DMS153 treated with DMSO at 0.1 percent for 48 hours (cell line): ENCODE results near the gene KDM4C.

ENCODE experiments used
- DNase-seq: peaks from one replicate; lab custom pipeline; 2025; ENCODE audit not compliant: unreplicated experiment; lab: John Stamatoyannopoulos, UW

KDM4C gene

DNA sequence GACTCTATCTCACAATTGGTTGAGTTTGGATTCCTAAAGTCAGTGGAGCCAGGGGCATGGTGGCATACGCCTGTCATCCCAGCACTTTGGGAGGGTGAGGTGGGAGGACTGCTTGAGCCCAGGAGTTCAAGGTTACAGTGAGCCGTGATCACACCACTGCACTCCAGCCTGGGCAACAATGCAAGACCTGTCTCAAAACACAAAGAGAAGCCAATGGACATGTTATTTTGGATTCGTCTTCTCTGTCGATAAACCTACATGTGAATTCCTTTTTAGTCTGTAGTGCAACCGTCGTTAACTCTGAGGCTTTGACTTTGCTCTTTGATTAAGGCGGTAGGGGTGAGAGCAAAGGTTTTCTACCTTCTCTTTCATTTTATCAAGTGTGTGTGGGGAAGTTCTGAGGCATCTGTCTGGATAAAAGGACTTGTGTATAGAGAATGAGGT, 142.7 kb downstream of the KDM4C start:
- DNase-seq: no peak

DNA sequence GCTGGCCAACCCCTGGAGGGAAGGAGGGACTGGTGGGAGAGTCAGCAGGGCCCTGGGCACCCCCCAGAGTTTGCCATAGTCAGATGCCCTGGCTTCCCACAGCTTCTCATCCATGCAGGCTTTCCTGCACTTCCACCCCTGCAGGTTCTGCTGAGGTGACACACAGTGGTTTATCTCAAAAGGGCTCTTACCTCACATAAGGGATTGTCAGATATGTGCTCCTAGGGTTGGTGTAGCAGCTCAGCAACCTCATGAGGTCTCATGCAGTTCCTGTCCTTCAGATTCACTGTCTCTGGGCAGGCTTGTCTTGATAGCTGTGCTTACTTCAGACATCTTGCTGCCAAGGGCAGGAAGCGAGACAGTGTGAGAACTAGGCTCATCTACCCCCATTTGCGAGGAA, 143.4 kb downstream of the KDM4C start:
- no peak for DNase-seq

DNA sequence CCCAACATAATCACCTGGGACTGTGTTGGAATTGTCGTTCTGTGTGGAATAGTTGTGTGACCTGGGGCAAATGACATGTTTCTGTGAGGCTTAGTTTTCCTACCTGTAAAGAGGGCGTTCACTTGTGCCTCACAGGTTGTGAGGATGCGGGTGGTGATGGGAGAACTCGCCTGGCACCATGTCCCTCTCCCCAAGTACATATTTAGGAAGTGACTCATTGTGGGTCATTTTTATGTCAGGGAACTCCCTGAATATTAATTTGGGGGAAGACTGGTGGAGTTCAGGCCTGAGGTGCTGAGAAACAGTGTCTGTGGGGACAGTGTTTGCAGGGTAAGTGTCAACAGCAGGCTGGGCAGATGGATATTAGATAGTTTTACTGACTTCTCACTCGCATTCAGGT, 144.7 kb downstream of the KDM4C start:
- no peak for DNase-seq

DNA sequence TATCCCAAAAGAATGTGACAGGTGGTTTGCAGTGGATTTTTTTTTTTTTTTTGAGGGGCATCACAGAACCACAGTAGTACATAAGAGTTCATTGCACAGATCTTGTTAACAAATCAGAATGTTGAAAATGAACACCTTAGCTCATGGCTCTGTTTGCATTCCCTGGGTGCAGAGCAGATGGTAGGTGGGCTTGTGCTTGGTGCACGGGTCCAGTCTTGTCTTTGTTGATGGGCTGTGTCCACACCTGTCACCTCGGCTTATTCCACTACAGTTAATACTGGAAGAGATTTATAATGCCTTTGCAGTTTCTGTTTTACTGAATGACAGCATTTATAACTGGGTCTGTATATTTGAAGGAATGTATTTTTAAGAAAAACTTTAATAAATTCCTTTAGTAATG, 146.6 kb downstream of the KDM4C start:
- DNase-seq: no peak

DNA sequence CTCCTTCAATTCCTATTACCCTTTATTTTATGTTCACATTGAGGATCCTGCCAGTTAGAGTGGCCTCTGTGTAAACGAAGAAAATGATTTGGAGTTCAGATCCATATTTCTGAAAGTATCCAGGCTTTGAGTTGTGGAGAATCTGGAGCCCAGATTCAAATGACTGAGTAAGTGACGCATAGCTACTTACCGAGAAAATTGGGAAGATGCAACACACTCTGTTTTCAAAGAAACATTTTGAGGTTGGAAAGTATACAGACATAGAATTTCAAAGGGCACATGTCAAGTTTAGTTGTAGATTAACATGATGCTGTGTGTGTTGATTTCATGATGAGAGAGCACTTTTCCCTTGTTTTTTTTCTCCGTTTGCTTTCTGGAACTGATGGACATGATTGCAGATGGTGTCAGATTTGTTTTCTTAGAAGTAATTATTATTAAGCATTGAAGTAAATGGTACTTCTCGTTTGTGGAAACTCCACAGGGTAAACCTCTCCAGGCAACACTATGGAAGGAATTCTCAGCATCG, 148.1 kb downstream of the KDM4C start:
- DNase-seq: no peak

DNA sequence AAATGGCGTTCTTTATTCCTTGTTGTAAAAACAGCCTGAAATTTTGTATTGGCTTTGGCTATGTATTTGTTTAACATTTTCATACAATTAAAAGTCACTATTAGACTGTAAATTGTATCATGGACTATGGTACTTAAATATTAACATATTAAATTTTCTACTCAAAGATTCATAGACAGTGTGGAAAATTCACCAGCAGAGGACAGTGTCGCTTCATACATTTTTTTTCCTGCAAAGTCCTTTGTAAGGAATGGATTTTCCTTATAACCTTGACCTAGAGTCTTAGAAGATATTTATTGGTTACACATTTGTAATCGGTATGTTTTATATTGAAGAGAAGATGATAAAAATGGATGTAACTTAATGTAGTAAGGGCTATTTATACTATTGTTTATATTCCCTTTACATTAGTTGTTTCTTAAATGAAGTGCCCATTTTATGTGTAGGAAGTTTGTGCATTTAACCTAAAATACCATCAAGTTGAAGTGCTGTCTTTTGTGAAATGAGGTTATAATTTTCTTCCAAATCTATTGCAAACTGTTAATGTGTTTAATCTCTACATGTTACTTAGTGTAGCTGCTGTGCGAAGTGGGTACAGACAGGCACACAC, 150.1 kb downstream of the KDM4C start:
- peak; percentile 27 for DNase-seq

DNA sequence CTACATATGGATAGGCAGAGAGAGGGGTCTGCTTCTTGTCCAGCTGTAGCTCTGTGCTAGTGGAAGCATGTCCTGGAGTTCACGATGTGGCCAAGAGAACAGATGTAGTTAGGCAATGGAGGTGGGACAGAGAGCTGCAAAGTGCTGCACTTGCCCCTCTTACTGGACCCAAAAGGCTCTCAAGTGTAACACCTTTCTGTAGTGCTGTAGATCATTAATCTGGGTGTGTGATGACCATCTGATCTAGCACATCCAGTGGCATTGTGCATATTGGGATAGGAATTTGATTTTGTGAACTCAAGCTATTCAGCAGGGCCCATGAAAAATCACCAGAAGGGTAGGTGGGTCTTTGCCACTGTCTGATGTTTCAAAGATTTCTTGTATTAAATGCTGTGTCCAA, 151.4 kb downstream of the KDM4C start:
- DNase-seq: no peak

DNA sequence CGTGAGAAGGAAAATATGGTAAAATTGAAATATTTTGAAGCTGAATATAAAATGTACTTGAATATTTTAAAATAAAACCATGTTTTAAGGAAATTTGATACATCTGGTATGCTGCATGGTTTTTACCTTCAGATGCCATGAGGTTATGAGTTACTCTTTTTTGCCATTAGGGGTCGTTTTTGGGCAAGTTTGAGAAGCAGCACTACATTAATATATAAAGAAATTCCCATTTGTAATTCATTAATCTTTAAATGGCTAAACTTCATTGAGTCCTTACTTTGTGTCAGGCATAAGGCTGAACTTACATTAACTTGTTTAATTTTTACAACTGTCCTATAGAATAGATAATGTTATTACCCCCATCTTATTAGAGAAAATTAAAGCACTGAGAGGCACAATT, 152.3 kb downstream of the KDM4C start:
- no peak for DNase-seq

DNA sequence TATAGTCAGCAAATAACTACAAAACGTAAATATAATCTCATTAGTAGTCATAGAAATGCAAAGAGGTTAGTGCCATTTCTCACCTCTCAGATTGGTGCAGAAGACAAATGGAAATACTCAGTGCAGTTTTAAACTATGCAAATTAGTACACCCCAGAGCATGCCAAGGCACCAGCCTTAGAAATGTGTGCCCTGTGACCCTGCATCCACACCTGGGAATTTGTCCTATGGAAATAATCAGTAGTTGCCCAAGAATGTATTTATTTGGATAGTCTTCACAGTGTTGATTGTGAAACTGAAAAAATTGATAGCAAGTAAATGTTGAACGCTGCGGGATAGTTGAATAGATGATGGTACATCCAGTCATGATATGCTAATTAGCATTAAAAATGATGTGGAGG, 152.7 kb downstream of the KDM4C start:
- no peak for DNase-seq

DNA sequence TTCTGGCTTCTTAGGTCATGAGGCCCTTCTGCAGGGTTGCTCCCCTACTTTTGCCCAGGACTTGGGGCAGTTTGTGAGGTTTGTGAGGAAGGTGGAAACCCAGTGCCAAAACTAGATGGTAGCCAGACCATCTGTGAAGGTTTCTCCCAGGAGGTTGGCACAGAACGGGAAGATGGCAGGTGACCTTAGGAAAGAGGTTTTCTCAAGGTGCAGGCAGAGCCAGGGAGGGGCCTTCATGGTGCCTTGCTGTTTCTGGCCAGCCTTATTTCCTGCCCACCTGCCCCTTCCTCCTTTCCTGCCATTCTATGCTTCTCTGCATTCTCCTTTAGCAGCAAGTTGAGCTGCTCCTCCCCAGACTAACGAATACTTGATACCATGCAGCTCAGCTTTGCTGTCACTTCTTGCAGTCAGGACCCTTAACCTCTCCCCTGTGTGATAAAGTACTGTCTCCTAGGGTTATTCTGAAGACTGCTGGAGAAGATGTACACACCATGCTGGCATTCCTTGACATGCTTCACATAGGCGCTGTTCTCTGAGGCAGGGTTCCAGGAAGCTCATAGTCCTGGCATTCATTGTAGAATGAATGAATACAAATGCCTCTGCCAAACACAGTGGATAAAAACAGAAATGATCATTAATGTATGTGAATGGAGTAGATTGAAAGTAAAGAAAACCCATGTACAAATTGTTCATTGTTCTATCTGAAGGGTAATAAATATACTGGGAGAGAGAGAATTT, 154.3 kb downstream of the KDM4C start:
- no peak for DNase-seq

DNA sequence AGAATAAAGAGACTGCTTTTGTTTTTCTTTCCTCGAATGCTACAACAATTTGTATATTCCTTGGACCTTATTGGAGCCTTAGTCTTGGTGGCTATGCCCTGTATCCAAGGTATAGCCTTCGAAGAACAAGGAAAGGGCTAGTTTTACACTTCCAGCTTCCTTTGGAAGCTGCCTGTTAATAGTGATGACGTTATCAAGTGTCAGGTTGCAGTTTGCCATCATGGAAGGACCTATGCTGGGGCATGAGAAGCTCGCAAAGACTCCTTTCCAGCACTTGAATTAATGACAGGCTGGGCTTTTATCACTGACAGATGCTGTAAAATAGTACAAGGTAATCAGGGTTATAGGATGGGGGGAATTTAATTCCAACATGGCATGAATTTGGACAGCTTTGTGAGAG, 157.9 kb downstream of the KDM4C start:
- no peak for DNase-seq

DNA sequence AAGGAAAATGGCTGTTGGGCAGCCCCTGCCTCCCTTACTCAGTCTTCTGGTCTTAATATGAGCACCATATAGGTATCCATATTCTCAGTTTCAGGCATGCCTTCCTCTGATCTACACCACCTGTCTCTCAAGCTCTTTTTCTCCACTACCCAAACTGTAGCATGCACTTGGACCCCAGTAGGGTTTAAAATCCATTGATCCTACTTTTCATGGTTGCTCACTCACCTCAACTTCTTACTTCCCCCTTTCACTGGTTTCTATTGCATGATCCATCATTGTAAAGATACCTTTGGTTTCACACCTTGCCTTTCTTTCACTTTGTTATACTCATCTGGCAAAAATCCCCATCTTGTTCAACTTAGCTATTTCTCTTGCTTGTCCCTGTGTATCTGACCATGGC, 159.4 kb downstream of the KDM4C start:
- no peak for DNase-seq

DNA sequence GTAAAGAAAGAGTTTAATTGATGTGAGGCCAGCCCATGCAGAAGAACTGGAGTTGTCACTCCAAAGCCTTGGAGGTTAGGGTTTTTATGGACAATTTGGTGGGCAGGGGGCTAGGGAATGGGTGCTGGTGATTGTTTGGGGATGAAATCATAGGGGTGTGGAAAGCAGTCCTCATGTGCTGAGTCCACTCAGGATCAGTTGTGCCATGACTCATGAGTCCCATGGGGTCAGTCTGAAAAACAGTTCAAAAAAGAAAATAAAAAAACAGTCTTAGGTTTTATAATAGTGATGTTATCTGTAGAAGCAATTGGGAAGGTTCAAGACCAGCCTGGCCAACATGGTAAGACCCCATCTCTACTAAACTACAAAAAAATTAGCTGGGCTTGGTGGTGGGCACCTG, 162.3 kb downstream of the KDM4C start:
- no peak for DNase-seq

DNA sequence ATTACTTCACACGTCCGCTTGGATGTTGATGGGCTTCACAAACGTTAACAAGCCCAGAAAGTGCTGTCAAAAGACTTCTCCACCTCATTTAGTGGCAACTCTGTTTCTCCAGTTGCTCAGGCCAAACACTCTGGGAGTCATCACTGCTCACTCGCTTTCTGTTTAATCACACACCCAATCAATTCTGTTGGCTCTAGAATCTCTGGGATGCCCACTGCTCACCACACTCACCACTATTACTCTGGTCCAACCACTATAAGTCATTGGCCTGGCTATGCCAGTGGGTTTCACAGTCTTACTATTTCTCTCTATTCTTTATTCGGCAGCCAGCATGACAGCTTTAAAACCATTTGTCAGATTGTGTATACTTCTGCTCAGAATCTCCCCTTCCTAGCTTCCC, 163.5 kb downstream of the KDM4C start:
- no peak for DNase-seq

DNA sequence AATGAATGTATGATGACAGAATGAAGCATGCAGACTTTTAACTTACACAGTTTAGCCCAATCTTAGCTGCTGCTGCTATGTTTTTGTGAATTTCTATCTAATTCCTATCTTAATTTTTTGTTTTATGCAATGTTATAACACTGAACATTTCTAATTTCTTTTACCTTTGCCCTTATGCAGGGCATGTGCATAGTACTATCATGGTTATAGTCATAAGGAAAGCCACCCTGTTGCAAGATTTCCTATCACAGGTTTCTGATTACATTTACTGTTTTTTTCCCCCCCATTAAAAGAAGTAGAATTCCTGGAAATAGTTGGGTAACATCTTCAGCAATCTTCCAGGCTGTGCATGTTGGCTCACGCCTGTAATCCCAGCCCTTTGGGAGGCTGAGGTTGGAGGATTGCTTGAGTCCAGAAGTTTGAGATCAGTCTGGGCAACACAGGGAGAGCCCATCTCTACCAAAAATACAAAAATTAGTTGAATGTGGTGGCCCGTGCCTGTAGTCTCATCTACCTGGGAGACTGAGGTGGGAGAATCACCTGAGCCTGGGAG, 164.4 kb downstream of the KDM4C start:
- no peak for DNase-seq

DNA sequence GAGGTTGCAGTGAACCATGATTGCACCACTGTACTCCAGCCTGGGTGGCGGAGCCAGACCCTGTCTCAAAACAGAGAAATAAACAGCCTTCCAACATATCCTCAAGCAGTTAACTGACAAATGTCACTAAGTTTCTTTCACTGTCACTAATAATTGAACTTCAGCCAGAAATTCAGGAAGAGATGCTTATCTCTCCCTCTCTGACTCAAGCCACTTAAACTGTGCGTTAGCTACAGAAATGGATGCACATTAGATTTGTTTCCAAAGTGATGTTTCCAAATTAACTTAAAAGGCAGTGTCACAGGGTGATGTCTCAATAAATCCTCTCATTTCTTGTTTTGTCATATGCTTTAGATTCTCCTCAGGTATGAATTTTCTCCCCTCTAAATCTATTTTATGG, 164.9 kb downstream of the KDM4C start:
- no peak for DNase-seq

DNA sequence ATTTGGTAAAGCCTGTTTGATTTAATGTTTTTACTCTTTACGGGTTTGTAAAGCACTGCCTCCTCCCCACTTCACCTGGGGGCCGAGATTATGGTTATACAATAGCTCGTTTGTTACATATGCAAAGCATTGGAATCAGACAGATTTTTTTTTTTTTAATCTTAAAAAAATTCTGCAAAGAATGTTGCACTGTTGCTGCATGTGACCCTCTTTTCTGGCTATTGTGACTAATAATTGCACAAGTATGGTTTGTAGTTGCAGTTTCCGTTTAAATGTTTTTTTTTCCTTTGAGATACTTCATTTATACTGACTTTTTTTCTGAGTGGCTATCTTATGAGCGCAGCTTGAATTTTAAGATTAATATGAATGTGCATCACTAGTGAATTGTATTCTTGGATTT, 165.3 kb downstream of the KDM4C start:
- no peak for DNase-seq

DNA sequence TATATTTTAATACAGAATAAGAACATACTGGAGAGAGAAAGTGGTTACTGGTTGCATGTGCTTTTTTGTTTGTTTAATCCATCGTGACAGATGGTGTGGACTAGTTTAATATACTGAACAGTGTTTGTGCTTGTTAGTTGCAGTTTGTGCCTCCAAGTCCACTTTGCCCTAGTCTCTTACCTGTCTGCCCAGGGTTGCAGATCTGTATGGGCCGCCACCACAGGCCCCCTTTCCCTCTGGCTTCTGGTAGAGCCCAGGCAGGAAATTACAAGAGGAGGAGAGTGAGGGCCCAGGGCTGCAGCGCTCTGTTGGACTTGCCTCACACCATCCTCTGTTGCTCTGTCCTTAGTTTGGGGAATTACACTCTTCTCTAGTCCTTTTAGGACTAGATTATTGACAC, 166.4 kb downstream of the KDM4C start:
- DNase-seq: no peak

DNA sequence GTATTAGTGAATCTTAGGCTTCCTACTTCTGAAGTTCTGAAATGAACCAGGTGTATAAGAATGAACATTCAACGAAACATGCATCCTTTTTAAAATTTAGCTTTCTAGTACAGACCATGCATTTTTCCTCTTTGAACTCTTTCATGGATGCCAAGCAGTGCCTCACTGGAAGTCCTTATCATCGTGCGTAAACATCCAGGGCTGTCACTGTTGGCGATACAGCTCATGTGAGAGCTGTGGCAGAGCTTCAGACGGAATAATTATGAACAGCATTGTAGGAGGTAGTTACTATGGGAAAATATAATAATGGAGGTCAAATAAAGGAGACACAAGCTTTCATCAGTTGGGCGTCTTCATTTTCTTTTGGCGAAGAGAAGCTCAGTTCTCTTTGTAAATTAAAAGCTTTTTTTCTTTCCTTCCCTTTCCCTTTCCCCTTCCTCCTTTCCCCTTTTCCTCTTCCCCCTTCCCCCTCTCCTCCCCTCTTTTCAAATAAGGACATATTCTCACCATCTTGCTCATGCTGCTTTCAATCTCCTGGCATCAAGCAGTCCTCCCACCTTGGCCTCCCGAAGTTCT, 167.3 kb downstream of the KDM4C start:
- no peak for DNase-seq

DNA sequence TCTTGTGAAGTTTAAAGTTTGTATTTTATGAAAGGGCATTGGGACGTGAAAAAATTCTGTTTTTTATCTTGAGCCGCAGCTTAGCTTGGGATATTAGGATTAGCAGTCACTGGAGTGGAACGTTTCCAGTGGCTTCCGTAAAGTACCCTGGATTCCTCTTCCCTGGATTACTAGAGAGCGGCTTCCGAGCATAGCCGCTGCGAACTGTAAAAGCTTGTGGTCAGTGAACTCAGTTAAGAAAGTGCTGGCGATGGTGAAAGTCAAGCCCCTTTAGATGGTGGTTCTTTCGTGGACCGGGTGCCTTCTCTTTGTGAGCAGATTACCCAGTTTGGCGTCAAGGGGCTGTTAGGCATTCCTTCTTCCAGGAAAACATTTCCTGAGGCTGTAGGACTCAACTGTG, 168.1 kb downstream of the KDM4C start:
- DNase-seq: no peak

DNA sequence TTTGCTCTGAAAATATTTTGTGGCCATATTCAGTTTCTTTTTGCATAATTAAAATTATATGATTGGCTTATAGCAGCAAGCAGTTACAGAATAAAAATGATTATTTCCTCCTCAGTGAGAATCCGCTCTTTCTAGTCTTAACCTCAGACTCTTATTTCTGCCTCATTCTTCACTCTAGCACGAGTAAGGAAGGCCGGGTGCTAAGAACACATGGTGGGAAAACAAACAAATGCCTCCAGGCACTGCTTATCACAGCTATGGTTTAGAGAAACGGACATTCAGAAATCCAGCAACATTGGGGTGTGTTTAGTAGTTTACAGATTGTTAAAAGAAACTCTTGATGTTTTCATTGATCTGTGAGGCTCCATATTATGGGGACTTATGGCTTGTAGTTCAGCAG, 168.7 kb downstream of the KDM4C start:
- DNase-seq: no peak

DNA sequence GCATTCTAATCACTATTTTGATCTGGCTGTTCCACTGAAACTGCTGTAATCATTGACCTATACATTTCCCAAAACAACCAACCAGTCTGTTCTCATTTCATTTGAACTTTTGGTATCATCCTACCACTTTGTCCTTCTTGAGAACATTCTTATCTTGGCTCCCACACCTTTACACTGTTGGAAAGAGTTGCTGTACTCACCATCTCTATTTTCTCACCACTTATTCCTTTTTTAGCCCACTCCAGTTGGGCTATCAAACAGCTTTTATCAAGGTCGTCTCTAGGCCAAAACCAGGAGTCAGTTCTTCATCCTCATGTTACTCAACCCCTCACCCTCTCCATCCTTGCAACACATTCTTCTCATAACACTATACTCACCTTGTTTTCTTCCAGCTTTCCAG, 170.1 kb downstream of the KDM4C start:
- DNase-seq: no peak
